Right lobe of liver (tissue), 6 donors: ENCODE results near the gene EIF3F. TPM values are rescaled to one million over a fixed set of nuclear protein-coding genes. Genes with fewer than 3 reads are reported as not detected.

Experiments used
- ATAC-seq, 4 donors: fragments of 200-7000 bp; cut with Tn5 transposase; one replicate each; pipeline ENCODE4 v1.9.1; 2020; ENCODE audit warnings: mild to moderate bottlenecking in 4 of 4, moderate library complexity in 4 of 4
- DNase-seq, 3 donors: peaks; one replicate each; pipeline ENCODE4 v3.0.0-alpha.2; 2020
- H3K27ac ChIP-seq, 3 donors: fragments of 200-600 bp; one replicate each; pipeline ENCODE4 v1.8.0; 2022
- H3K27me3 ChIP-seq, 2 donors: fragments of 200-600 bp; one replicate each; pipeline ENCODE4 v1.8.0; 2022
- H3K36me3 ChIP-seq, 4 donors: fragments of 200-600 bp; sonication (generic) in 1 of 4; one replicate each; pipeline versions ENCODE4 v1.5.1 to v1.8.0; 2017 to 2022; ENCODE audit warnings: control low read depth in 1 of 4
- H3K4me1 ChIP-seq, 4 donors: fragments of 200-600 bp; sonication (generic) in 1 of 4; one replicate each; pipeline versions ENCODE4 v1.5.1 to v1.8.0; 2017 to 2022; ENCODE audit warnings: control low read depth in 1 of 4
- H3K4me3 ChIP-seq, 3 donors: fragments of 200-600 bp; one replicate each; pipeline ENCODE4 v1.8.0; 2022
- H3K9me3 ChIP-seq, 4 donors: fragments of 200-600 bp; sonication (generic) in 1 of 4; one replicate each; pipeline versions ENCODE4 v1.5.1 to v1.8.0; 2017 to 2022; ENCODE audit warnings: control low read depth in 1 of 4
- CTCF ChIP-seq, 4 donors: fragments of 200-600 bp in 3 of 4; fragments of 450-650 bp in 1 of 4; IDR thresholded peaks; one replicate each; pipeline versions ENCODE4 v1.5.1 to v1.8.0; 2016 to 2022; ENCODE audit warnings: antibody characterized with exemption in 4 of 4, mild to moderate bottlenecking in 2 of 4
- POLR2A ChIP-seq: fragments of 450-650 bp; IDR thresholded peaks from one replicate; pipeline ENCODE4 v1.6.1; 2017; ENCODE audit warnings: antibody characterized with exemption, mild to moderate bottlenecking
- WGBS: methylation state at CpG from one replicate; pipeline ENCODE4 v1.1.6; 2018; ENCODE audit warnings: low coverage, low lambda C conversion rate; ENCODE audit not compliant: insufficient coverage; ENCODE audit errors: missing lambda C conversion rate; 5-methylcytosine and 5-hydroxymethylcytosine counted together
- intact Hi-C, 2 donors: fragments of 100-400 bp; cut with DNase I; formaldehyde crosslinking; loops; one replicate each; pipeline versions ENCODE4 v1.11.2 to v1.14.1; 2022
- total RNA-seq, 6 experiments: library from RNA; depleted of rRNA in 2 of 6; stranded (reverse); fragments of >200 nt in 2 of 6; fragmentation: NEBNext Ultra II Directional in 3 of 6; extraction: Animal tissue kit (Norgen Biotek cat#: 25700) in 3 of 6; gene quantifications; one replicate each; pipeline versions ENCODE4 v1.1.0 to v1.2.4, GENCODE V29; 2016 to 2023
- donor health status: DM: no; HTN: yes; CAD: no.
- donor health status: DM: no; HTN: no; CAD: no.
- donor health status: DM: no; HTN: no; CAD: no.
- donor health status: DM: no; HTN: yes; CAD: no.
- donor health status: DM: no; HTN: yes; CAD: no.

EIF3F gene
- total RNA-seq, 6 experiments from 2014 or later: 69.9 to 97.0 (median 84.0) TPM

DNA sequence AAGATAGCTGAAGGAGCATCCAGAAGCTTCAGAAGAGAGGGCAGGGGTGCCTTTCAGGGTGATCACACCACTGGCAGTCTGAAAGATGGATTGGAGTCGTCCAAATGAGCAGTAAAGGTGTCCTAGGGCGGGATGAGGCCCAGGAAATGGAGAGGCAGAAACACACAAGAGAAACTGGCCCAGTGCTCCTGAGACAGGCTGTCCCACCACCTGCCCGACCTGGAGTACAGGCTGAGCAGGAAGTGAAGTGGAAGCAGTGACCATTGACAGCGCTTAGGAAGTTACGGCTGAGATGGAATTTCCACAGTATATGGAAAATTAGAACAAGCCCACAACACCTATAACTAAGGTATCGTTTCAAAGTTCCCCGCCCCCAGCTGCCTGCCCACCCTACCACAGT, 16.1 kb downstream of the EIF3F start:
- Histone ChIP-seq H3K4me3 (no peak overlapping the region), H3K9me3 (no peaks in the 10 kb centered on the region), H3K4me1 (peaks cover 0 to 3% (median 0%) of the 10 kb centered on the region in 4 donors), H3K27me3 (no peaks in the 10 kb centered on the region), H3K36me3 (peaks cover 0 to 16% (median 3%) of the 10 kb centered on the region in 4 donors), H3K27ac (no peak overlapping the region)
- DNase-seq: no peak
- TF ChIP-seq CTCF (IDR thresholded peaks at IDR 0.05): no peak
- no peak for TF ChIP-seq POLR2A
- ATAC-seq: peak in 1 of 4 donors; percentile 11
- intact Hi-C loops: no loop called here
- WGBS: 71% methylated on average over 7 of the region's 7 CpGs

- peaks cover 0 to 8% (median 2%) of the 10 kb centered on the region in 4 donors for H3K36me3 ChIP-seq
- no peaks in the 10 kb centered on the region for H3K9me3 ChIP-seq
- intact Hi-C loops: no loop called here
- TF ChIP-seq POLR2A (no peak), CTCF (IDR thresholded peaks at IDR 0.05) (no peak)
- ATAC-seq (no peak), DNase-seq (no peak)
- H3K27me3 ChIP-seq: no peaks in the 10 kb centered on the region
- 50% methylated on average over 2 of the region's 2 CpGs for WGBS
- no peak overlapping the region for H3K4me3 ChIP-seq
- H3K27ac ChIP-seq: no peak overlapping the region
- peaks cover 0 to 3% (median 0%) of the 10 kb centered on the region in 4 donors for H3K4me1 ChIP-seq
These were observed 16.9 kb downstream of the EIF3F start for GRCh38 chr11:8004008-8004407.

- no peak for DNase-seq
- Histone ChIP-seq H3K4me3 (no peak overlapping the region), H3K27me3 (no peaks in the 10 kb centered on the region), H3K9me3 (no peaks in the 10 kb centered on the region), H3K4me1 (peaks cover 0 to 3% (median 0%) of the 10 kb centered on the region in 4 donors), H3K27ac (no peak overlapping the region), H3K36me3 (no peaks in the 10 kb centered on the region)
- no peak for ATAC-seq
- intact Hi-C loops: loop anchor here in 1 of 2 donors (5.0 kb wide), 1 partner anchor 92 kb away; no protein-coding TSS in a partner anchor
- TF ChIP-seq POLR2A (no peak), CTCF (IDR thresholded peaks at IDR 0.05) (no peak)
These were observed 18.4 kb downstream of the EIF3F start for GRCh38 chr11:8005556-8005955.

DNA sequence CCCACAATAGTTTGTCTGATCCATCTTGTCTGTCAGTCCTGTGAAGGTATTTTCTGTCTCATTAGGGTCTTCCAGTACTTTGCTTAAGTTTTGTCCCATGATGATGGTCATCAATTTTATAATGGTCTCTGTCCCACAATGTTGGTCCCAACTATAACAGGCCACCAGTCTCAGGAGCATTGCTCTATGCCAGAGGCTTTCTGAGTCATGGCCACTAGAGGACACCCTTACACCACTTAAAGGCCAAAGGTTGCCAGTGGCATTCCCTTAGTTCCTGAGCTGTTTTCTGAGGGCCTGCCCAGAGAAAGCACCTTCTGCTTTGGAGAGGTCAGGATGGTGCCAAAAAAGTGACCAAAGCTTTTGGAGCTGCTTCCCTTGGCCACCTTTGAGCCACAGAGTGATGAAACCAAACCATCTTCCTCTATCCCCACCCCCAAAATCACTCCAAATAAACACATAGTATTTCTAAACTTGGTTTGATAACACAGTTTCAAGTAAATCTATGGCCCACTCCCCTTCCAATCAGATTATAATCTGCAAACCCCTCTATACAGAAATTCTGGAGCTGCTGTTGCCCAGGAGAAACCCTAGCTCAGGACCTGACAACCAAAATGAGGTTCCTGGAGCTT, 19.3 kb downstream of the EIF3F start:
- Histone ChIP-seq H3K36me3 (no peaks in the 10 kb centered on the region), H3K27ac (no peak overlapping the region), H3K27me3 (no peaks in the 10 kb centered on the region), H3K4me3 (no peak overlapping the region), H3K4me1 (peaks cover 0 to 3% (median 0%) of the 10 kb centered on the region in 4 donors), H3K9me3 (no peaks in the 10 kb centered on the region)
- peak in 1 of 3 donors; percentile 67 for DNase-seq
- intact Hi-C loops: loop anchor here in 1 of 2 donors (5.0 kb wide), 1 partner anchor 91 kb away; no protein-coding TSS in a partner anchor
- peak; percentile 94 to 99 (median 96) for ATAC-seq
- TF ChIP-seq POLR2A (no peak), CTCF (IDR thresholded peaks at IDR 0.05) (peak; percentile 82 to 93 (median 88))
